GM12865 (cell line): Measurements from ENCODE around the gene CPS1.

ENCODE experiments used
- DNase-seq: peaks from one replicate; pipeline ENCODE4 v3.0.0; 2010; ENCODE audit warnings: low read depth
- H3K4me3 ChIP-seq: 2 replicates; pipeline ENCODE4 v1.5.1; 2011; ENCODE audit warnings: mild to moderate bottlenecking, low read depth, low read length, control low read depth
- CTCF ChIP-seq: IDR thresholded peaks from 2 replicates; pipeline ENCODE4 v1.5.1; 2011; ENCODE audit warnings: low read length, control low read depth, low read depth, inconsistent platforms; ENCODE audit not compliant: insufficient read depth; ENCODE audit errors: missing control alignments

The CPS1 gene

GRCh38 chr2:210598219-210598618 is 41.8 kb downstream of the CPS1 start:
- no peak overlapping the region for H3K4me3 ChIP-seq
- DNase-seq, result no peak
- no peak for TF ChIP-seq CTCF

DNA sequence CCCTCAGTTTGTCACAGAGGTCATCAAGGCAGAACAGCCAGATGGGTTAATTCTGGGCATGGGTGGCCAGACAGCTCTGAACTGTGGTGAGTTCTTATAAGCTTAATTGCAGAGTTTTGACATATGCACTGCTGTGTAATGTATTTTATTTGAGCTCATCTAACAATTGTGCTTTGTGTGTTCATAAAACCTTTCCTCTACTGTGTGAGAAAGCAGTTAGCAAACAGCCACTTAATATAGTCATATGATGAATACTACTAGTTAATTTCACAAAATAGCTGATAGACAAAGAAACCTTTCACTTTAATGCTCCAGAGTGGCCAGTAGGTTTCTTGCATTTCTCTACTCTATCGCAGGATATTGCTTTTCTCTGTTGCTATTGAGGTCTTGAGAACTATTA is 43.1 kb downstream of the CPS1 start:
- DNase-seq, result no peak
- H3K4me3 ChIP-seq, result no peak overlapping the region
- TF ChIP-seq CTCF, result no peak

DNA sequence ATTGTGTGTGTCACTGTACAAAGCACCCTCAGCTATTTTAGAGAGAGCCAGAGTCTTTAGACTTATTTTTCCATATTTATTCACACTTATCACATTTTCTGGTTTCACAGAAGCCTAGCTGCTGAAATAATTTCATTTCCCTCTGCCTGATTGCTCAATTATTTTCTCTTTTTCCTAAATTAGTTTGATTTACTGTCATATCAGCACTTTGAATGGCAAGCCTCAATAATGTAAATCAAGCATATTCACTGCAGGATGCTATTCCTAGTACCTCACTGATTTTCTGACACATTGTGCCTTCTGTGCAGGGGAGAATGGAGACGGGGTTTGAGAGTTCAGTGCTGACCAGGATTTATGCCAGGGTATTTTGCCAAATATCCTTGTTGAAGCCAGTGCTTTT is 48.3 kb downstream of the CPS1 start:
- no peak for TF ChIP-seq CTCF
- no peak overlapping the region for H3K4me3 ChIP-seq
- DNase-seq, result no peak

DNA sequence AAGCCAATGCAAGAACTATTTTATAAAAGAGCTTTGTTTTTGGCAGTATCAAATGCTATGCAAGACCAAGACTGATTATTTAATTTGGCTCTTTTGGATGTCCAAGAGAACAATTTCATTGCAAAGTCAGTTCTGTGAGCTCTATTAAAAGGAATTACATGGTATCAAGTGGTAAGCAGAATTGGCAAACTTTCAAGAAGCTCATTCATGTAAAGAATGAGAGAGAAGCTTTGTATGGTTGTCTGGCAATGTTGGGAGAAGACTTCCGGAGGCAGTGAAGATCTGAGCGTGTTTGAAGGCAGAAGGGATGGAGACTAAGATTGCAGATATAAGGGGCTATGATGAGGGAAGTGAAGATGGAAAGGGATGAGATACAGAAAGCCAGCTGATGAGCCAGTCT is 49.6 kb downstream of the CPS1 start:
- no peak overlapping the region for H3K4me3 ChIP-seq
- no peak for DNase-seq
- TF ChIP-seq CTCF, result no peak

DNA sequence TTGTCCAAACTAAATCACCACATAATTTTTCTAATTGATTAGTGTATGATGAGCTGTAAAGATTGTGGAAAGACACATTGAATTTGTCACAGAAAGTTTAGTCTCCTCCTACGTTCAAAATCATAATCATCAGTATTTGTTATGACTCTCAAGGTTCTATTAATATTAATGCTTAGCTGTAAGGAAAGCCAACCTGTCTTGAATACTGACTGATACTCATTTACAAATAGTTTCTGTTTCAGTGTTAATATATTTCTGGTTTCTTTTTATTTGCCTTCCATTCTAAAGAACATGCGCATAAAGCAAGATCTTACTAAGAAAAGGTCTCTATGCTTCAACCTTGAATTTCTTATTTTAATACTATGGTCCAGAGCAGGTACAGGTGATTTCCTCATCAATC is 55.1 kb downstream of the CPS1 start:
- DNase-seq, result no peak
- no peak overlapping the region for H3K4me3 ChIP-seq
- no peak for TF ChIP-seq CTCF

- no peak for DNase-seq
- H3K4me3 ChIP-seq, result no peak overlapping the region
- no peak for TF ChIP-seq CTCF
Observed at GRCh38 chr2:210616074-210616473, 59.7 kb downstream of the CPS1 start.

DNA sequence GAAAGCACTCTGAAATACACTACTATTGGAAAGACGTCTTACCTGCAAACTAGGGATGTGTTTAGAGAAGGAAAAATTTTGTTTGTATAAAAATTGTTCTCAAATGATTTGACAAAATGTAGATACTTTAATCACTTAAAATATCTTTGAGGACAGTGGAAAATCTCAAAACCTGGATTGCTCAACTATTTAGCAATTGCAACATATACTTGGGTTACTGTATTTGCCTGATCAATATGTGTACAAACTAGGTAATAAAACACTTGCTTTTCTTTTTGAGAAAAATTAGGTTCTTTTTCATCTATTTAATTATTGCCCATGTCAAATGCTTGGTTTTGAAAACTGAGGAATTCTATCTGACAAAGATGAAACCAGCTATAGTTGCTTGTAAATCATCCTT is 60.9 kb downstream of the CPS1 start:
- H3K4me3 ChIP-seq, result no peak overlapping the region
- TF ChIP-seq CTCF, result no peak
- no peak for DNase-seq
